ENCODE measurements around the gene SLC34A1.

SLC34A1 gene

GRCh38 chr5:177390363-177391300 lies 6.4 kb downstream of the SLC34A1 start:
- H3K9ac ChIP-seq (ENCODE audit: low read length): no peak overlapping the region
- no peak overlapping the region for H3K4me3 ChIP-seq (ENCODE audit: low read depth, low read length)
- no peaks in the 10 kb centered on the region for H3K36me3 ChIP-seq (ENCODE audit: control insufficient read depth, insufficient read depth, low read length)
- H3K4me1 ChIP-seq (ENCODE audit: control insufficient read depth, insufficient read depth, low read length): peaks cover 23% of the 10 kb centered on the region
- no peak overlapping the region for H3K27ac ChIP-seq (ENCODE audit: low read depth, low read length)
- H3K27me3 ChIP-seq (ENCODE audit: control insufficient read depth, insufficient read depth, low read length): peaks cover 27% of the 10 kb centered on the region
- H3K9me3 ChIP-seq (ENCODE audit: control insufficient read depth, insufficient read depth, low read depth, low read length): no peaks in the 10 kb centered on the region

GRCh38 chr5:177392765-177393164 lies 8.5 kb downstream of the SLC34A1 start:
- no peak overlapping the region for H3K27ac ChIP-seq (ENCODE audit: low read depth, low read length)
- peaks cover 28% of the 10 kb centered on the region for H3K4me1 ChIP-seq (ENCODE audit: control insufficient read depth, insufficient read depth, low read length)
- H3K36me3 ChIP-seq (ENCODE audit: control insufficient read depth, insufficient read depth, low read length): no peaks in the 10 kb centered on the region
- no peak overlapping the region for H3K4me3 ChIP-seq (ENCODE audit: low read depth, low read length)
- H3K9me3 ChIP-seq (ENCODE audit: control insufficient read depth, insufficient read depth, low read depth, low read length): no peaks in the 10 kb centered on the region
- H3K27me3 ChIP-seq (ENCODE audit: control insufficient read depth, insufficient read depth, low read length): peaks cover 34% of the 10 kb centered on the region
- H3K9ac ChIP-seq (ENCODE audit: low read length): no peak overlapping the region

- Histone ChIP-seq H3K4me3 (ENCODE audit: low read depth, low read length) (no peak overlapping the region), H3K36me3 (ENCODE audit: control insufficient read depth, insufficient read depth, low read length) (no peaks in the 10 kb centered on the region), H3K4me1 (ENCODE audit: control insufficient read depth, insufficient read depth, low read length) (peaks cover 28% of the 10 kb centered on the region), H3K9me3 (ENCODE audit: control insufficient read depth, insufficient read depth, low read depth, low read length) (no peaks in the 10 kb centered on the region), H3K27me3 (ENCODE audit: control insufficient read depth, insufficient read depth, low read length) (peaks cover 35% of the 10 kb centered on the region), H3K27ac (ENCODE audit: low read depth, low read length) (no peak overlapping the region), H3K9ac (ENCODE audit: low read length) (no peak overlapping the region)
Measured at GRCh38 chr5:177393206-177393765, 9.1 kb downstream of the SLC34A1 start.

- Histone ChIP-seq H3K36me3 (ENCODE audit: control insufficient read depth, insufficient read depth, low read length) (no peaks in the 10 kb centered on the region), H3K9ac (ENCODE audit: low read length) (no peak overlapping the region), H3K9me3 (ENCODE audit: control insufficient read depth, insufficient read depth, low read depth, low read length) (no peaks in the 10 kb centered on the region), H3K4me1 (ENCODE audit: control insufficient read depth, insufficient read depth, low read length) (peaks cover 23% of the 10 kb centered on the region), H3K27ac (ENCODE audit: low read depth, low read length) (no peak overlapping the region), H3K4me3 (ENCODE audit: low read depth, low read length) (no peak overlapping the region), H3K27me3 (ENCODE audit: control insufficient read depth, insufficient read depth, low read length) (peaks cover 28% of the 10 kb centered on the region)
Measured at GRCh38 chr5:177393990-177394389, 9.8 kb downstream of the SLC34A1 start.

GRCh38 chr5:177396078-177396477 lies 11.8 kb downstream of the SLC34A1 start:
- Histone ChIP-seq H3K4me1 (ENCODE audit: control insufficient read depth, insufficient read depth, low read length) (peaks cover 10% of the 10 kb centered on the region), H3K9me3 (ENCODE audit: control insufficient read depth, insufficient read depth, low read depth, low read length) (no peaks in the 10 kb centered on the region), H3K36me3 (ENCODE audit: control insufficient read depth, insufficient read depth, low read length) (no peaks in the 10 kb centered on the region), H3K27me3 (ENCODE audit: control insufficient read depth, insufficient read depth, low read length) (peaks cover 33% of the 10 kb centered on the region), H3K27ac (ENCODE audit: low read depth, low read length) (no peak overlapping the region), H3K4me3 (ENCODE audit: low read depth, low read length) (no peak overlapping the region), H3K9ac (ENCODE audit: low read length) (no peak overlapping the region)

GRCh38 chr5:177396807-177397206 lies 12.6 kb downstream of the SLC34A1 start:
- Histone ChIP-seq H3K27me3 (ENCODE audit: control insufficient read depth, insufficient read depth, low read length) (peaks cover 34% of the 10 kb centered on the region), H3K9me3 (ENCODE audit: control insufficient read depth, insufficient read depth, low read depth, low read length) (no peaks in the 10 kb centered on the region), H3K4me1 (ENCODE audit: control insufficient read depth, insufficient read depth, low read length) (peaks cover 10% of the 10 kb centered on the region), H3K27ac (ENCODE audit: low read depth, low read length) (no peak overlapping the region), H3K4me3 (ENCODE audit: low read depth, low read length) (no peak overlapping the region), H3K36me3 (ENCODE audit: control insufficient read depth, insufficient read depth, low read length) (no peaks in the 10 kb centered on the region), H3K9ac (ENCODE audit: low read length) (no peak overlapping the region)

- Histone ChIP-seq H3K27me3 (ENCODE audit: control insufficient read depth, insufficient read depth, low read length) (peaks cover 44% of the 10 kb centered on the region), H3K4me3 (ENCODE audit: low read depth, low read length) (no peak overlapping the region), H3K9me3 (ENCODE audit: control insufficient read depth, insufficient read depth, low read depth, low read length) (no peaks in the 10 kb centered on the region), H3K4me1 (ENCODE audit: control insufficient read depth, insufficient read depth, low read length) (peaks cover 16% of the 10 kb centered on the region), H3K36me3 (ENCODE audit: control insufficient read depth, insufficient read depth, low read length) (no peaks in the 10 kb centered on the region), H3K9ac (ENCODE audit: low read length) (no peak overlapping the region), H3K27ac (ENCODE audit: low read depth, low read length) (no peak overlapping the region)
Measured at GRCh38 chr5:177397875-177398390, 13.7 kb downstream of the SLC34A1 start.

GRCh38 chr5:177399997-177400868 lies 16.0 kb downstream of the SLC34A1 start, which contains the start of gene PFN3:
PFN3 (minus strand) TSS chr5:177400661; CDS start chr5:177400576, 85 bp downstream.
- H3K4me3 ChIP-seq (ENCODE audit: low read depth, low read length): peak within 1 kb of the TSS; percentile 38; the same call in 1 of the 2 replicates
- H3K27ac ChIP-seq (ENCODE audit: low read depth, low read length): no peak within 1 kb of the TSS
- H3K4me1 ChIP-seq (ENCODE audit: control insufficient read depth, insufficient read depth, low read length): peaks cover 18% of the 10 kb centered on the region
- no peaks in the 10 kb centered on the region for H3K36me3 ChIP-seq (ENCODE audit: control insufficient read depth, insufficient read depth, low read length)
- H3K9me3 ChIP-seq (ENCODE audit: control insufficient read depth, insufficient read depth, low read depth, low read length): no peaks in the 10 kb centered on the region
- peaks cover 67% of the 10 kb centered on the region for H3K27me3 ChIP-seq (ENCODE audit: control insufficient read depth, insufficient read depth, low read length)
- H3K9ac ChIP-seq (ENCODE audit: low read length): peak within 1 kb of the TSS; percentile 21

GRCh38 chr5:177402271-177403043 lies 18.2 kb downstream of the SLC34A1 start:
- Histone ChIP-seq H3K4me3 (ENCODE audit: low read depth, low read length) (peak overlapping the region; percentile 60), H3K27me3 (ENCODE audit: control insufficient read depth, insufficient read depth, low read length) (peaks cover 81% of the 10 kb centered on the region), H3K4me1 (ENCODE audit: control insufficient read depth, insufficient read depth, low read length) (peaks cover 14% of the 10 kb centered on the region), H3K9ac (ENCODE audit: low read length) (peak overlapping the region; percentile 27), H3K36me3 (ENCODE audit: control insufficient read depth, insufficient read depth, low read length) (no peaks in the 10 kb centered on the region), H3K27ac (ENCODE audit: low read depth, low read length) (no peak overlapping the region), H3K9me3 (ENCODE audit: control insufficient read depth, insufficient read depth, low read depth, low read length) (no peaks in the 10 kb centered on the region)

All from HUES6 (cell line).